GM21515 (cell line): ENCODE data around the gene GANAB.
"Not testable (repeated sequence)": the region's sequence is repeated elsewhere in the genome, so short reads cannot be mapped to it uniquely, and the experiment has no call there.

Source experiments
- ATAC-seq: cut with Tn5 transposase; IDR thresholded peaks from one replicate; pipeline ENCODE4 v1.9.1; 2021; ENCODE audit not compliant: unreplicated experiment

GANAB gene

DNA sequence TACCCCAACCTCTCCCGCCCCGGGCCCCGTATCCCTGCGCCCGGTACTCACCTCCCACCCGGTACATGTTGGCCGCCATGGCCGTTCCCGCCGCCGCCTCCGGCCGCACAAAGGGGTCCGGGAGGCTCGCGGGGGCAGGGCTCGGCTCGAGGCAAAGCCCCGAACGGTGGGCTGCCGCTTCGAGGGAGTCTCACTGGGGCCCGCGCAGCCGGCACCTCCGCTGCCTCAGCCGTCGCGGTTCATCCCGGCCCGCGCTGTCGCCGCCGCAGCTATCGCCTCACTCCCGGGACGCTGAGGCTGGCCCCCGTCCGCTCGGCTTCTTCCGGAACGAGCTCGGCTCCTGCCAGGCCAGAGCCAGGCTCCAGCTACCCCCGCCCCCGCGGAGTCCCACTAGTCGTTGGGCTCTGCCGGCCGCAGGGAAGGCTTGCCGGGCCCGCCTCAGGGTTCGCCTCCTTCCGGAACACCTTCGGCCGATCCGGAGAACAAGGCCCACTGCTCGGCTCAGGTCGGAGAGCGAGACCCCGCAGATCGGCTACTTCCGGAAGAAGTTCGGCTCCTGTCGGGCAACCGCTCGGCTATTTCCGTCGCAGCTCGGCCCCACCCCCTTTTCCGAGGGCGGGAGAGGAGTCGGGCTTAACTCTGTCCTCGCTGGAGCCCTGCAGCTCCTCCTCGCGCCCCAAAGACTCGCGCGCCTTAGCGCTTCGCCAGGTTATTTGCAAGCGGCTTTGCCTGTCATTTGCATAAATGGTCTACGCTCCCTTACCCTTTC, 44.9 kb downstream of the GANAB start, which contains the start of gene MTA2:
Gene MTA2 (minus strand): TSS at position 494 of the 769 bp plus-strand sequence. CDS start 415 bp downstream, at position 79.
- peak; percentile 62 for ATAC-seq

DNA sequence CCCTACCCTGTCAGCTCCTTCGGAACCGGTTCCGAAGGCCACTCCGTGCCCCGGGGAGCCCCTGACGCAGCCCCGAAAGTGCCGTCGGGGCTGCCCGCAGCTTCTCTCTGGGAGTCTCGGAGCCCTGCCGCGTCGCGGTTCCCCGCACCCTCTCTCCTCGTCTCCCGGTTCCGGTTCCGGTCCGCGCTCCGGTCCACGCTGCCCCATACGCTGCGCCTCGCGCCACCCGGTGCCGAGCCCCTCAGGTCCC, 45.4 kb downstream of the GANAB start:
- no peak for ATAC-seq

DNA sequence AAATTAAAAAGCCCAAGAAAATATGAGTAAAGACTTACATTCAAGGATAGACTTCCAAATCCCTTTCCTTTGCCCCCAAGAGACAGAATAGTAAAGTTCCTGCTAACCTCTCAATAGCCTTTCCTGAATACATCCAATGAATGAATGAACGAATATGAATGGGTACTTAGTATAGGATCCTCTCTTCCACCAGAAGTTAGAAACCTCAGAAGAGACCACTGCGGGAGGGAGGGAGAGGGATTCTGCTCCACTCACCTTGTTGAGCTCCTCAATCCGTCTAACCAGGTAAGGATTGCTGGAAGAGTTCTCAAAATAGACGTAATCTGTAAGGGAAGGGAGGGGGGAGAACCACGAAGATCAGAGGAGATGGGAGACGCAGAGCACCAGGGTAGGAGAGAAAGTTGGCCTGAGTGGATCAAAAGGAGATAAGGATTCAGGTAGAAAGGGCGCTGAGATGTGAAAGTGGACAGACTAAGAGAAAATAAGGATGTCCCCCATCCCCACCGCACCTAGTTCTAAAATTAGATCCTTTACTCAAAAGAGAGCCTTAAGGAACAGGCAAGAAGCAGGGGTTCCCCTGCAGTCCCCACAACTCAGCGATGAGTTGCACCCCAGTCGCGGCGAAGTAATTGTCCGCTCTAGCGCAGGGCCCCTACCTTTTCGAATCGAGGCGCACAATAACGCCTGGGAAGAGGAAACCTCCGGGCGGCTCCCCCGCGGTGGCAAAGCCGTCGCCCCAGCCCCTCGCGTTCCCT, 45.9 kb downstream of the GANAB start:
- no peak for ATAC-seq

DNA sequence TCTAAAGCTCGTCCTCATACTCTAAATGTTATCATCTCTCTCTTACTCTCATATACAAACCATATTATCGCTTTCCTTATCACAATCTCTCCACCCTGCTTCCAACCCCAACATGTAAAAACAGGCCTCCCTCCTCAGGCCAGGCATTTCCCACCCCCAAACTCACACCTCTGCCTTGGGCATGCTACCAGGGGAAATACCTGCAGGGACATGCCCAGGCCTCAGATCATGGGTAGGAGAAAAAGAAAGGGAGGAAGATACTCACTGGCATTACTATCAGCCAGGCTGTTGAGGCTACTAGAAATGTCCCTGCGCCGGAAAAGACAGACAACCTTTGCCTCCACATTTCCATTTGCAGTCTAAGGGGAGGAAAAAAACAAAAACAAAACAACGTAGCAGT, 46.5 kb downstream of the GANAB start:
- no peak for ATAC-seq

DNA sequence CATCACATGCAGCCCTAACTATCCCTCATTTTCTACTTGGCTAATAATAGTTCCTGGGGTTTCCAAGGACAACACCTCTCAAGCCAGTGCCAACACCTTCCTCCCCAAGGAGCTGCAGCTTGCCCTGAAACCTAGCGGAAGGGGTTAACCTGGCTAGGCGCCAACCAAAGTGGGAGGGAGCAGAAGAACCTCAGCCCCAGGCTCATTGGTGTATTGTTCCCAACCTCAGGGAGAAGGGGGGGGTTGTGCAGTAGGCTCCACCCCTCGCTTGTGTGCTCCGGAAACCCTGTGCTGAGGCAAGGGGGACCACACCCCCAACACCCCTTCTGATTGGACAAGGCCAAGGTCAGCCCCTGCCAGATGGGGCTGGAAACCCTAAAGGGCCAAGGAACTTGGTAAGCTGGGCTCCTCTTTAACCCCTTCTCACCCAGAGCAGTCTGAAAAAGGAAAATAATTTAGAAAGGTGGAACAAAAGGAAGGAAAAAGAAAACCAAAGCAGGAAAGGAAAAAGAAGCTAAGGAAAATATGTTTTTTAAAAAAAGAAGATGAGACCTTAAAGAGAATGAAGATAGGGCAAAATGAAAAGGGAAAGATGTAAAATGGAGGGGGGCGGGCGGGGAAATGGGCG, 47.2 kb downstream of the GANAB start:
- ATAC-seq = peak; percentile 50

DNA sequence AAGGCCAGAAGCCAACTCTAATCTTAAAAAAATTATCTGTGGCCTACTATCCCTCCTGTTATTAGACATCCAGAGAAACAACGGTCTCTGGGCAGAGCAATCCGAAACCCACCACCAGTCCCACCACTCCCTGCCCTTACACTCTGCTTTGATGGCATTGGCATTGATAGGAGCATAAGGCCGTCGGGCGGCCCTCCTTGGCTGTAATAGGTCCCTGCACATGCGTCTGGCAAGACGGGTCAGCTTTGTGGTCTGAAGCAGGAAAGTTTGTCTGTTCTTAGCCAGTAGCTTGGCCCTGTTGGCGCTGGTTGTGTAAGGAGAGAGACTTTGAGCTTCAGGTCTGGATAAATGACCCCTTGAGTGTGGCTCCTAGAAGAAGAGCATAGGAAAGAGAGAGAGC, 51.3 kb downstream of the GANAB start:
- ATAC-seq = no peak

DNA sequence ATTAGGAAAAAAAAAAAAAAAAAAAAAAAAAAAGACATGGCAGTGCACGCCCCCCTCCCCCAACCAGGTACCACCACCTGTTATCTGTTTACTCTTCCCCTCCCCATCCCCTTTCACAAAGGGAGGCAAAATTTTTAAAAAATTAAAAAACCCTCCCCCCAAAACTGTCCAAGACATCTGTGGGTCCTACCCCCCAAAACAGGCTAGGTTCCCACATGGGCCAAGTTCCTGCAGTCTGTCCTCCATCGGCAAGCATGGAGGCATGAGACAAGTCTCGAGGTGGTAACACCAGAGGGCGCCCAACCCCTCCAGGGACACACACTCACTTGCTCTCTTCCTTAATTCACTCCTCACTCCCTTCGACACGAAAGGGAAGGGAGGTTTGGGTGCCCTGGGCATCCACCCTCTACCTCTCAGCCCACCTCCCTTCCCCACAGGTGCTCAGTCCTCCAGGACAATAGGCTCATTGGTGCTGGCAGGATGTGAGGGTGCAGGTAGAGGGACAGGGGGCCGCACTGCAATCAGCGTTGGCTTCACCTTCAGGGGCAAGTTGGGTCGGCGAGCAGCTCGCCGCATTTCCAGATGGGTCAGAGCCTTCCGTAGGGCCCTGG, 52.9 kb downstream of the GANAB start:
- no peak for ATAC-seq

DNA sequence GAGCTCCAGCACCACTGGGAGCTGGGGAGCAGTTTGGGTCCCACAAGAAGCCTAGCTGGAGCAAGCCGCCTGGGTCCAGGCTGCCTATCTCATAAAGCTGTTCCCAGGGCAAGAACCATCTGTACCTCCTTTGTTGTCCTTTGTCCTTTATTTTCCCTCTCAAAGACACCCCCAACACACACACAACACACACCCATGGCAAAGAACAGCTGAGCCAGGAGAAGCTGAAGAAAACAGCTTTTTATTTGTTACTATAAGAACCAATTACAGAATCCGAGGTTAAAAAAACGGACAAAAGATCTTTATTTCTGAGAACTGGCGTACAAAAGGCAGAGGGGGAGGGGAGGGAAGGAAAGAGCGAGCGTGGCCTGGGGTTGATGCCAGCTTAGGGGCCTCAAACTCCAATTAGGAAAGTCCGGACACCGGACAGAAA, 53.4 kb downstream of the GANAB start:
- no peak for ATAC-seq

DNA sequence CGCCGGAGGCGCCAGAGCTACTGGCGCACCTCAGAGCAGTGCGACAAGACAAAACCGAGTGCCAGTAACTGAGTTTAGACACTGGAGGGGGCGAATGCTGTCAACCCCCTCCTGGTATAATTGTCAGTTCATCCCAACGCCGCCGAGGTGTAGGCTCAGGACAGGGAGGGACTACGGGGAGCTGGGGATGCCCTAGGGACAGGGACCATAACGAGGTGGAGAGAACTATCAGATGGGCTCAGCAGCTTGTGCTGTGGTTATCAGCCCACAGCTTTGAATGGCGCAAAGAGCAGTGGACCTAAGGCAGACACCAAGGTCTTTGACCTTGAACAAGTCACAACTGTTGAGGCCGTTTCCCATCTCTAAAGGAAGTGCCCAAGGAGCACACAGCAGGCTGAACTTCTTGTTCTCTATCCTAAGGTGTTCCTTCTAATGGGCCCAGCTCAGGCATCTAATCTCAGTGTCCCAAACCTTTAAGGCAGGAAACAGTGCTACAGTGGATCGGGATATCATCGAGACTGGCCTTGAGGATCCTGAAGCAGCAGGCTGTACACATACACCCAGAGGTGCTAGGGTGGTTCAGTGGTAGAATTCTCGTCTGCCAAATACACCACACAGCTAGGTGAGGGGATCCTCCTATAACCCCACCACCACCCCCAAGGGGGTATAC, 54.1 kb downstream of the GANAB start:
- peak; percentile 1 for ATAC-seq

DNA sequence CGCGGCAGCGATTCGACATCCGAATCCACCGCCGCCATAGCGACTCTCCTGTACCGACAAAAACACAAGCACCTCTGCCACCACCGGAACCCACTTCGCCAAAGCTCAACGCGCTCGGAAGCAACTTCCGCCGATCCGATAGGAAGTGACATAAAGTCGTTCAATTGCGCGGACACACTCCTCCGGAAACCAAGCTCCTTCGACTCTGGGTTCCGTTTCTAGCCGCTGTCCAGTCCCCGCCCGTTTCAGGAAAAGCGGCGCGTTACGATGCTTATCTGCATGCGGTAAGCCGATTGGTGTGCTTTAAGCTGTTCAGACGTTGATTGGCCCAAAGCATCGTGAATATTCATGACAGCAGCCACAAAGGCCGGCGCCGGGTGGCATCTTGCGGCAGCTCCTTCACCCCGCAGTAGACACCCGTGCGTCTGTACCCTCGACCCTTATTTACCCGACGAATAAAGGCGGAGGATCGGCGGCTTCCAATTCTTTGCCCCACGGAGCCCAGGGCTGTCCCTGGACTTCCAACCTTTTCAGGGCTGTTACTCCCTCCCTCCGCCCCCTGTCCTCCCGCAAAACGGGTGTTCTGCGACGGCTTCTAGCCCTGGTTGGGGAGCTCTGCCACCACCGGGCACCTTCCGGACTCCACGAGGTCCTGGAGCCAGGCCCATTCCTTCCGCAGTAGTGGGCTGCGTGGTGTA, 54.8 kb downstream of the GANAB start, which contains the start of gene TUT1:
Gene TUT1 (minus strand): TSS at position 76 of the 698 bp plus-strand sequence. CDS start 38 bp downstream, at position 38.
- peak; percentile 74 for ATAC-seq

DNA sequence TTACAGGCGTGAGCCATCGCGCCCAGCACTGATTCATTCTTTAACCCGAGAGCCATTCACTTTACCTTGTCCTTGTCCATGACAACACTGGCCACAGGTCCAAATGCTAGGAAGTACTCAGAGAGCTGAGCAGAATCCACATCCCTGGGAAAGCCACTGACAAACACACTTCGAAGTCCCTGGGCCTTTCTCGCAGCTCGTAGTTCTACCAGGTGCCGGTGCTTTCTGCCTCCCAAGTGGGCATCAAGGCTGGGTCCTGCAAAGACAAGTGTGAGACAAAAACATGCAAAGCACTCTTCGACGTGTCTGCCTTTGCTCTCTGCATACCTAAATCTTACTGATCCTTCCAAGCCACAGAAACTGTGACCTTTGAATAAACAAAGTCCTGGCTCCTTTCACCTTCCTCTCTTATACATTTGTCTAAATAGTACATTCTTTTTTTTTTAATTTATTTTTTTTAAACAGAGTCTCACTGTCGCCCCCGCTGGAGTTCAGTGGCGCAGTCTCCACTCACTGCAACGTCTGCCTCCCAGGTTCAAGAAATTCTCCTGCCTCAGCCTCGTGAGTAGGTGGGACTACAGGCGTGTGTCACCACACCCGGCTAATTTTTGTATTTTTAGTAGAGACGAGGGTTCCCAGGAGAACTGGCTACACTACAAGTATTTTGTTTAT, 57.3 kb downstream of the GANAB start:
- ATAC-seq = no peak

DNA sequence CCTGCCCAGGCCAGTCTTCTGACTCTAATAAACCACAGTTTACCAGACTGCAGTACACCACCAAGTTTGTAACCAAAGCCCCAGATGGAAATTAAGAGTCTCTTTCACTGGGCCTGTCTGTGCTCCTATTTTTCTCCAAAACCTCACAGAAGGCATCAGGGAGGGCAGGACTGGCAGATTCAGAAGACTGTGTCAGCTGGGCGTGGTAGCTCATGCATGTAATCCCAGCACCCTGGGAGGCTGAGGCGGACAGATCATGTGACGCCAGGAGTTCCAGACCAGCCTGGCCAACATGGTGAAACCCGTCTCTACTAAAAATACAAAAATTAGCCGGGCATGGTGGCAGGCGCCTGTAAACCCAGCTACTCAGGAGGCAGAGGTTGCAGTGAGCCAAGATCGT, 61.1 kb downstream of the GANAB start:
- not testable (repeated sequence) for ATAC-seq

DNA sequence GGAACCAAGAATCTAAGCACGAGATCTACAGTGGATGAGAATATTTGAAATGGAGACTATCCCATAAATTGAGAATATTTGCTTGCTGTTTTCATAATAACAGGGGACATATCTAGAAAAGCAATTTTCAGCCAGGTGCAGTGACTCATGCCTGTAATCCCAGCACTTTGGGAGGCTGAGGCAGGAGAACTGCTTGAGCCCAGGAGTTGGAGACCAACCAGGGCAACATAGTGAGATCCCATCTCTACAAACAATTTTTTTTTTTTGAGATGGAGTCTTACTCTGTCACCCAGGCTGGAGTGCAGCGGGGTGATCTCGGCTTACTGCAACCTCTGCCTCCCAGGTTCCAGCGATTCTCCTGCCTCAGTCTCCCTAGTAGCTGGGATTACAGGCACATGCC, 64.7 kb downstream of the GANAB start:
- not testable (repeated sequence) for ATAC-seq

DNA sequence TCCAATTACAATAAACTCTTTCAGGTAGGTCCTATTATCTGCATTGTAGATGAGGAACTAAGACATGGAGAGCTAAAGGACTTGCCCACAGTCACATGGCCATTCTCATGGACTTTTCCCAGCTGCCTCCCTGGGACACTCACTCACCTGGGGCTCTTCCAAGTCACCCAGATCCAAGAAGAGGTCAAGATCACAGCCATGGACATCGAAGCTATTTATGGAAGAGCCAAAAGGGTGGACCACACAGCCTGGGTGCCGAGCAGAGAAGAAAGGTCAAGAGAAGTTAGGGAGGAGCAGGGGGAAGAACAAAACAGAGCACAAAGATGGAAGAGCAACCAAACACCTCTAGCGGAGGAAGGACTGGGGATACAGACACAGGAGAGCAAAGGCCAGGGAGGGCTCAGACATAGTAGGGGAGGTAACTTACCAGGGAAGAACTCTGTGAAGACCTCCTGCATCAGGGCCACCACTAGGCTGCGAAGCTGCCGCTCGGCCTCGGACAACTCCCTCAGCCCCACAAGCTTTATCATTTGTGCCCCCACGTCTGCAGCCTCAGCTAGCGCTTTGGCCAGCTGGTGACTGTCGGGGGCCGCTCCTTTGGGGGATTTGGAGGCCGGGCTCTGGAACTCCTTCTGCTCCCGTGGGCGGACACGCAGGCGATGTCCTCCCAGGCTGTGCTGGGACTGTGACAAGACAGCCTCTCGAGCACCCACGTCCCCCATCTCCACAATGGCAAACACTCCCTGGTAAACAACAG, 65.3 kb downstream of the GANAB start:
- no peak for ATAC-seq

DNA sequence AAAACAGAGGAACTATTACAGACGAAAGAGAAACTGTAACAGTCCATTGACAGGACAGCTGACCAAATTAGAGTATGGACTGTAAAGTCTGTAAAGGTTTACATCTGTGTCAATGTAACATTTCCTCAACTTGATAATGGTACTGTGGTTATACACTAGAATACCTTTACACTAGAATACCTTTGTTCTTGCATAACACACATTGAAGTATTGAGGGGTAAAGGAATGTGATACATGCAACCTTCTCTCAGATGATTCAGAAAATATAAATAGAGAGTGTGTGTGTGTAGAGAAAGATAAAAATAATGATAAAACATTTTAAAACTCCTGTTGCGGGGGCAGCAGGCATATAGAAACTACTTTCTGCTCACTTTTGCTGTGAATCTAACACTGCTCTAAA, 67.2 kb downstream of the GANAB start:
- no peak for ATAC-seq

DNA sequence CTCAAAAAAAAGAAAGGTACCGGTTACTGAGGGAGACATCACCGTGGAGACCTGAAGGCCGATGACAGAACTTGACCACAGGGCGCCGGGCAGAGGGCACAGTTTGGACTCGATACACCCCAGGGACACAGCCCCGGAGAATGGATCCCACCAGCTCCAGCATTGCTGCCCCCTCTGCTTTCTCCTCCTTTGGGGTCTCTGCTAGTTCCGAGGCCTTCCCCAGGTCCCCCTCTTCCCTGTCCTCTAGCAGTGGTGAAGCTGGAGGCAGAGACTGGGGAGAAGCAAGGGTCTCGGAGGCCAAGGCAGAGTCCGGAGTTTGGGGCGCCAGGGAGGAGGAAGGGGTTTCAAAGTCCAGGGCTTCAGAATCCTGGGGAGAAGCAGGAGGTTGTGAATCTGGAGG, 67.9 kb downstream of the GANAB start:
- ATAC-seq = no peak

DNA sequence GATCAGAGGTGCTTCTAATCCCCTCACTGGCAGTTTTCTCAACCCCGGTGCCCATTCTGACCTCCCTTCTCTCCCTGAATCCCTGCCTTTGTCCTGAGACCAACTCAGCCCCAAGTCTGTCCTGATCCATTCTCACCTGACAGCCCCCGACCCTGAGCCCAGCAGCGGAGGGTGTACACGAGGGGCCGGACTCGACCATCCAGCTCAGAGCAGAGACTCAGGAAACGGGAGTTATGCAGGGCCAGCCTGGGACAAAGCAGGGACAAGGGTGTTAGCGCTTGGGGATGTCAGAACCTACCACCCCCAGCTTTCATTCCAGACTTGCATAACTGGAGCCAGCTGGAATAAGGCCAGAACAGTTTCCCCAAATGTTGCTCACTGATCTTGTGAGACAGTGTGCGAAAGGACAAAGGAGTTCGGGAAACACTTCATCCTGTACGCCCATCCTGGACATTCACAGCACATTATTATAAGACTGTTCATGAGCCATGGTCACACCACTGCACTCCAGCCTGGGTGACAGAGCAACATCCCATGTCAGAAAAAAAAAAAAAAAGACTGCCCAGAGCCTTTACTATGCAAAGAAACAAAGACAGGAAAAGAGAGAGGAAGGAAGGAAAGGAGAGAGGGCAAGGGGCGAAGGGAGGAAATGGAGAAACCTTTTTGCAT, 69.2 kb downstream of the GANAB start:
- no peak for ATAC-seq

DNA sequence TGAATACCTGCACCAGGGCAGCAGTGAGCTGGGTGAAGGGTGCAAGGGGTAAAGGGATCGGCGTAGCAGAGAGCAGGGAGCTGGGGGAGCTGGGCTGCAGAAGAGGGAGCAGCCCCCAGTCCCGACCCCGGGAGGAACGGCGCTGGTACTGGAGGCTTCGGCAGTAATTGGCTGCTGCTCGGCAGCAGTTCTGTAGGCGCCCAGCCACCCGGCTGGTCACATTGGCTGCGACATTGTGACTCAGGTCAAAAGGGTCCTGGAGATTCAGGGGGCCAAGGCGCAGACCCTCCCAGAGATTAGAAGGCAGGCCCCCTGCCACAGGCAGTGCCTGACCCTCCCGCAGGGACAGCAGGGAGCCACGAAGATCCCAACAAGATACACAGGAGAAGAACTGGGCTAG, 70.6 kb downstream of the GANAB start:
- ATAC-seq = no peak

DNA sequence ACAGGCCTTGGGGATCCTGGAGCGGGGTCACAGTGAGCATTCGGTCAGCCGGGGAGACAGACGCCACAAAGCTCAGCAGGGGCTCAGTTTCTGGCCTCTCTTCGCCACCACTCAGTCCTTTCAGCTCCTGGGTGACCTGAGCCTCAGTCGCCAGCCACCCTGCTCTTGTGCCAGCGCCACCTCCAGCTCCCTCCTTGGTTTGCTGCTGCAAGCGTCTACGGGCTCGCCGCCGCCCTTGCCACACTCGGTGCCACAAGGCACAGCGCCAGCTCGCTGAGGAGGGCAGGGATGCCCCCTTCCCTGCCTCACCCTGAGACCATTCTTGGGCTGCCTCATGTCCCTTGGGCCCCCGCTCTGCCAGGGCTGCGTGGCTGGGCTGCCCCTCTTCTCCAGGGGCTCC, 71.3 kb downstream of the GANAB start:
- no peak for ATAC-seq
